Upper lobe of right lung (tissue), 1 donor: Measurements from ENCODE around the gene WNT7A. TPM values are rescaled to one million over a fixed set of nuclear protein-coding genes. Genes with fewer than 3 reads are reported as not detected.

Source experiments
- ATAC-seq: fragments of 200-7000 bp; cut with Tn5 transposase; one replicate; pipeline ENCODE4 v1.9.1; 2020; ENCODE audit warnings: mild to moderate bottlenecking, moderate library complexity
- DNase-seq: peaks from one replicate; pipeline ENCODE4 v3.0.0-alpha.2; 2020
- H3K27ac ChIP-seq: fragments of 200-600 bp; one replicate; pipeline ENCODE4 v1.8.0; 2022
- H3K27me3 ChIP-seq: fragments of 200-600 bp; one replicate; pipeline ENCODE4 v1.8.0; 2022; ENCODE audit warnings: mild to moderate bottlenecking
- H3K36me3 ChIP-seq: fragments of 200-600 bp; one replicate; pipeline ENCODE4 v1.8.0; 2022
- H3K4me1 ChIP-seq: fragments of 200-600 bp; one replicate; pipeline ENCODE4 v1.8.0; 2022
- H3K4me3 ChIP-seq: fragments of 200-600 bp; one replicate; pipeline ENCODE4 v1.8.0; 2022; ENCODE audit warnings: mild to moderate bottlenecking
- H3K9me3 ChIP-seq: fragments of 200-600 bp; one replicate; pipeline ENCODE4 v1.8.0; 2022
- intact Hi-C: fragments of 100-400 bp; cut with DNase I; formaldehyde crosslinking; loops from one replicate; pipeline ENCODE4 v1.11.0; 2022
- total RNA-seq: library from RNA; stranded (reverse); fragmentation: NEBNext Ultra II Directional; extraction: Animal tissue kit (Norgen Biotek cat#: 25700); gene quantifications from one replicate; pipeline ENCODE4 v1.2.1, GENCODE V29; 2021
- TF ChIP-seq, protein P1 (sequence below): fragments of 200-600 bp; IDR thresholded peaks from one replicate; pipeline ENCODE4 v1.8.0; 2022; ENCODE audit warnings: antibody characterized with exemption
- donor health status: DM: no; HTN: yes; CAD: no; lungs with severe emphysema.

The WNT7A gene
- total RNA-seq, 1 donor from 2014 or later: 6.6 TPM

DNA sequence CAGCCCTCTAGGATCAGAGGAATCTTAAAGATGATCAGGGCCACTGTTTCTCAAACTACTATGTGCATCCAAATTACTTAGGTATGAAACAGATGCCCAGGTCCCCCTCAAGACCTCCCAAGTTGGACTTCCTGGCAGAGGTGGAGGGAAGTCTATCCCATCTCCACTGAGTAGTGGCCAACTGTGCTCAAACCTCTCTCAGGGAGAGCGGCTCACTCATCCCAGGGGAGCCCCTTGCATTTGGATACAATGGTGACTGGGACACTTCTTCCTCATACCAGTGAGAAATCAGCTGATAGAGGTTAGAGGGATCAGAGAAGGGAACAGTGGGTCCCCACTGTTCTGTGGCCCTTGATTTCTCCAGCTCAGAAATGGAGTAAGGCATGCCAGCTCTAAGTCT is 8.7 kb upstream of the WNT7A start:
- DNase-seq (no peak), ATAC-seq (no peak)
- intact Hi-C loops: no loop called here
- Histone ChIP-seq H3K4me1 (no peaks in the 10 kb centered on the region), H3K4me3 (no peak overlapping the region), H3K27me3 (no peaks in the 10 kb centered on the region), H3K9me3 (no peaks in the 10 kb centered on the region), H3K36me3 (no peaks in the 10 kb centered on the region), H3K27ac (no peak overlapping the region)
- TF ChIP-seq, protein P1, sequence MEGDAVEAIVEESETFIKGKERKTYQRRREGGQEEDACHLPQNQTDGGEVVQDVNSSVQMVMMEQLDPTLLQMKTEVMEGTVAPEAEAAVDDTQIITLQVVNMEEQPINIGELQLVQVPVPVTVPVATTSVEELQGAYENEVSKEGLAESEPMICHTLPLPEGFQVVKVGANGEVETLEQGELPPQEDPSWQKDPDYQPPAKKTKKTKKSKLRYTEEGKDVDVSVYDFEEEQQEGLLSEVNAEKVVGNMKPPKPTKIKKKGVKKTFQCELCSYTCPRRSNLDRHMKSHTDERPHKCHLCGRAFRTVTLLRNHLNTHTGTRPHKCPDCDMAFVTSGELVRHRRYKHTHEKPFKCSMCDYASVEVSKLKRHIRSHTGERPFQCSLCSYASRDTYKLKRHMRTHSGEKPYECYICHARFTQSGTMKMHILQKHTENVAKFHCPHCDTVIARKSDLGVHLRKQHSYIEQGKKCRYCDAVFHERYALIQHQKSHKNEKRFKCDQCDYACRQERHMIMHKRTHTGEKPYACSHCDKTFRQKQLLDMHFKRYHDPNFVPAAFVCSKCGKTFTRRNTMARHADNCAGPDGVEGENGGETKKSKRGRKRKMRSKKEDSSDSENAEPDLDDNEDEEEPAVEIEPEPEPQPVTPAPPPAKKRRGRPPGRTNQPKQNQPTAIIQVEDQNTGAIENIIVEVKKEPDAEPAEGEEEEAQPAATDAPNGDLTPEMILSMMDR: no peak

DNA sequence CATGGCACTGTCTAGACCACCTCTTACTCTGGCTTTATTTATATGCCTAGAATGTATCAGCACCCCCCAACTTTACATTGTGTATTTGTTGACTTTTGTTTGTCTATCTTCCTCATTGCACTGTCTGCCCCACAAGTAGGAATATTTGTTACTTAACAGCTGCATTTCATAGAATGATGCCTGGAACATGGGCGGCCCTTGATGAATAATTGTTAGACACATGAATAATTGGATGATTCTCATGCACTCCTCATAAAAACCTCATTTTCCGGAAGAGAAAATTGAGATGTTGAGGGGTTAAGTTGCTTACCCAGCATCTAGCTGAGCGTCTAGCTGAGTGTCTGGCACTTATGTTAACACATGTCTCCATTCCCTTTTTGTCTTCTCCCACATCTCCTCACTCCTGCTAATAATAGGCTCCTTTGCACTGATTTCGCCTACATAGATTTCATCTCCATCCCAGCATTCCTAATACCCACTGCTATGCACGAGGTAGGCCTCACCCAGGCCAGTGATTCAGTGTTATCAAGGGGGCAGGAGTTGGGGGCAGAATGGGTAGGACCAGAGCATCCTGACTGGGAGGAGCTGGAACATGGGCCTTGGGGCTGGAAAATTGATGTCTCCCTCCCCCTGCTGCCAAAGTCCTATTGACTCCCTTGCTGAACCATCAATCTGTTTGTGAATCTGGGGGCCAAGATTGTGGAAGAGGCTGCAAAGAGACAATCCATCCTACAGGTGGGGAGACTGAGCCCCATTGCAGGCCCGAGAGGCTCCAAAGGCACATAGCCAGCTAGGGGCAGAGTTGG is 7.8 kb upstream of the WNT7A start:
- intact Hi-C loops: no loop called here
- no peaks in the 10 kb centered on the region for H3K4me1 ChIP-seq
- DNase-seq (peak; percentile 13), ATAC-seq (no peak)
- TF ChIP-seq, protein P1: no peak
- no peak overlapping the region for H3K4me3 ChIP-seq
- H3K9me3 ChIP-seq: no peaks in the 10 kb centered on the region
- no peak overlapping the region for H3K27ac ChIP-seq
- no peaks in the 10 kb centered on the region for H3K36me3 ChIP-seq
- H3K27me3 ChIP-seq: peaks cover 2% of the 10 kb centered on the region

DNA sequence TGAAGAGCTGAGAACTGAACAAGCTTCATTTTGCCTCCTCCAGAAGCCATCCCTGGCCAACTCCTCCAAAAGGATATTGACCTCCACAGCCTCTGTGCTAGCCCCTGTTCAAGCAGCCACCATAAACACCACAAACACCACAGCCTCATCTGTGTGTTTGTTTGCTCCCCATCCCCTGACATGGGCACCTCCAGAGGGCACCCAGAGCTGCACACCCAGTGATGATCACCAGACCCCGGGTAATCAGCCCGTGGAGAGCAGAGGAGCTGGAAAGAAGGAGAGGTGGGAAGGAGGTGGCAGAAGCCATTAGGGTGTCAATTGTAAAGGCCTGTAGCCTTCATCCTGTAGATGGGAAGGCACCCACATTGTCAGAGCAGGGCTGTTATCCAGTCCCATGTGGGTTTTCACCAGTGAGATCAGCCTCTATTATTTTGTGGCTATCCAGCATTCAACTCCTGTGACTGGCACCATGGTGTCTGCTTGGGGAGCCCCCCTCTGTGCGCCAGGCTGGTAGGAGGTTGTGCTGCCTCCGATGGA is 6.8 kb upstream of the WNT7A start:
- no peaks in the 10 kb centered on the region for H3K36me3 ChIP-seq
- no peaks in the 10 kb centered on the region for H3K9me3 ChIP-seq
- TF ChIP-seq, protein P1: no peak
- peaks cover 12% of the 10 kb centered on the region for H3K27me3 ChIP-seq
- intact Hi-C loops: no loop called here
- H3K4me3 ChIP-seq: no peak overlapping the region
- H3K27ac ChIP-seq: no peak overlapping the region
- ATAC-seq (no peak), DNase-seq (peak; percentile 41)
- H3K4me1 ChIP-seq: no peaks in the 10 kb centered on the region

DNA sequence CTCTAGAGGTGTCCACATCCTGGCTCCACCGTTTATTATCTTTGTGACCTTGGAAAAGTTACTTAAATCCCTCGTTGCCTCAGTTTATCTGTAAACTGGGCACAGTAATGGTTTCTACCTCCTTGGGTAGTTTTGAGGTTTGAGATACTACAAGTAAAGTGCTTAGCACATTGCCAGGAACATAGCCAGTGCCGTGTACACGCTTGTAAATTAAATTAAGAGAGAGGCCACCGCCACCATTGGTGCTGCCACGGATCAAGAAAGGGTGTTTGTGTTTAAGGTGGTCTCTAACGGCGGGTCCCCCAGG is 5.8 kb upstream of the WNT7A start:
- DNase-seq (no peak), ATAC-seq (no peak)
- H3K36me3 ChIP-seq: no peaks in the 10 kb centered on the region
- H3K27me3 ChIP-seq: peaks cover 20% of the 10 kb centered on the region
- intact Hi-C loops: no loop called here
- H3K4me3 ChIP-seq: no peak overlapping the region
- H3K27ac ChIP-seq: no peak overlapping the region
- no peaks in the 10 kb centered on the region for H3K9me3 ChIP-seq
- TF ChIP-seq, protein P1: no peak
- no peaks in the 10 kb centered on the region for H3K4me1 ChIP-seq

DNA sequence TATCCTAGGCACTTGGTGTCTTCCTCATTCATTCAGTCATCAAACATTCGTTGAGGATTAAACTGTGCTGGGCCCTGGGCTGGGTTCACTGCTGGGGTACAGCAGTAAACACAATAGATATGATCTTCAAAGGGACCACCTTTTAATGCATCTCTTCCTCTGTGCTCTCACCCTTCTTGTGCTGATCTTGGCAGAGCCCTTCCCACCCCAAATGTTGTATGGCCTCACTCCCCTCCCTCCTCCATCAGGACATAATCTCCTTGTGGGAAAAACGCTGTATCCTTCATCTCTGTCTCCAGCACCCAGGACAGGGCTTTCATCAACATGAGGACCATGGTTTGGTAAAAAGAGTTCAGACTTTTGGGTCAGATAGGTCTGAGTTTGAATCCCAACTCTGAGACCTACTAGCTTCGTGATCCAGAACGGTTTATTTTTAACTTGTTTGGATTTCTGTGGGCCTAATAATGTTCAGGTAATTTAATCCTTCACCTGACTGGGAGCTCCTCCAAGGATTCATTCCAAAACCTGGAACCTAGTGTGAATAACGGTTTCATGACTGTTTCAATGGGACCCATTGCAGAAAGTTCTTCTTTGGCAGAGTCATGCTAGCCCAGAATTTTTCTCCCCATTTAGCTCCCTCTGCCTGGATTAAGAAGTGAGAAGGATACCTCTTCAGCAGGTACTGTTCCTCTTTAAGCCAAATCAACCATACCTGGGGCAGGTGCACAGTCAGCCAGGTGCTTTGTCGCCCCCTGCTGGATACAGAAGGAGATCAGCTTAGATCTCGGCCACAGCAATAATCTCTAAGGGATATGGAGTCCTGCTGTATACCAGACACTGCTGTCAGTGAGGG is 5.2 kb upstream of the WNT7A start:
- DNase-seq: peak; percentile 60
- Histone ChIP-seq H3K27me3 (peaks cover 26% of the 10 kb centered on the region), H3K4me1 (peaks cover 4% of the 10 kb centered on the region), H3K4me3 (no peak overlapping the region), H3K9me3 (no peaks in the 10 kb centered on the region), H3K27ac (no peak overlapping the region), H3K36me3 (no peaks in the 10 kb centered on the region)
- peak; percentile 81 for ATAC-seq
- TF ChIP-seq, protein P1: peak; percentile 70
- intact Hi-C loops: loop anchor here (5.0 kb wide), 1 partner anchor 228 kb away; no protein-coding TSS in a partner anchor
